OCI-LY7 (cell line): ENCODE results near the gene SEC31B. TPM values are rescaled to one million over a fixed set of nuclear protein-coding genes. Genes with fewer than 3 reads are reported as not detected.
A peak's percentile ranks its signal among the peaks of the same experiment; 100 is the strongest.

ENCODE experiments used
- BruUV-seq: library from RNA; stranded (reverse); fragments of 400-500 nt; replicated peaks from 2 replicates; lab custom pipeline; 2021; lab: Mats Ljungman, UMichigan
- CTCF ChIA-PET: fragments of 300-600 bp; sonication (Branson Sonifier 250); formaldehyde crosslinking; loops from one replicate; lab custom pipeline; 2022; ENCODE audit warnings: antibody characterized with exemption; ENCODE audit not compliant: unreplicated experiment; lab: Charles Lee
- POLR2A ChIA-PET: fragments of 300-600 bp; sonication (Branson Sonifier 250); formaldehyde crosslinking; loops from one replicate; lab custom pipeline; 2022; ENCODE audit warnings: antibody characterized with exemption; lab: Charles Lee
- DNase-seq: peaks from one replicate; pipeline ENCODE4 v3.0.0-alpha.2; 2015; ENCODE audit warnings: low spot score
- H2AFZ ChIP-seq: fragments of 200-600 bp; sonication (generic), shearing (Covaris generic); 2 replicates; pipeline ENCODE4 v1.6.1; 2014; ENCODE audit warnings: mild to moderate bottlenecking, antibody characterized with exemption, low read length, moderate library complexity
- H3K27ac ChIP-seq: fragments of 200-600 bp; sonication (generic); 2 replicates; pipeline ENCODE4 v1.5.1; 2014; ENCODE audit warnings: mixed run types, low read depth, mild to moderate bottlenecking, moderate library complexity, low read length, inconsistent platforms; ENCODE audit not compliant: poor library complexity, severe bottlenecking
- H3K36me3 ChIP-seq: fragments of 200-600 bp; sonication (generic); 2 replicates; pipeline ENCODE4 v1.6.1; 2014; ENCODE audit warnings: mild to moderate bottlenecking, antibody characterized with exemption, low read length, moderate library complexity, mixed read lengths; ENCODE audit not compliant: insufficient read depth
- H3K4me1 ChIP-seq: fragments of 200-600 bp; sonication (generic); 2 replicates; pipeline ENCODE4 v1.5.1; 2014; ENCODE audit warnings: mild to moderate bottlenecking, low read length; ENCODE audit not compliant: insufficient read depth, poor library complexity, severe bottlenecking
- H3K4me2 ChIP-seq: fragments of 200-600 bp; sonication (generic); 2 replicates; pipeline ENCODE4 v1.6.1; 2014; ENCODE audit warnings: mild to moderate bottlenecking, low read length
- H3K4me3 ChIP-seq: fragments of 200-600 bp; sonication (generic); 2 replicates; pipeline ENCODE4 v1.5.1; 2014; ENCODE audit warnings: mild to moderate bottlenecking, low read depth, low read length; ENCODE audit not compliant: poor library complexity, severe bottlenecking
- H3K79me2 ChIP-seq: fragments of 200-600 bp; sonication (generic); 2 replicates; pipeline ENCODE4 v1.6.1; 2016; ENCODE audit warnings: low read depth, mild to moderate bottlenecking, low read length, moderate library complexity, mixed read lengths; ENCODE audit not compliant: insufficient read depth
- H3K9me2 ChIP-seq: fragments of 200-600 bp; sonication (generic); 2 replicates; pipeline ENCODE4 v1.6.1; 2016; ENCODE audit warnings: mild to moderate bottlenecking, low read length, mixed read lengths; ENCODE audit not compliant: insufficient read depth
- H3K9me3 ChIP-seq: fragments of 200-600 bp; sonication (generic); 2 replicates; pipeline ENCODE4 v1.6.1; 2014; ENCODE audit warnings: mild to moderate bottlenecking, mixed run types, low read length, mixed read lengths
- H4K20me1 ChIP-seq: fragments of 200-600 bp; sonication (generic); 2 replicates; pipeline ENCODE4 v1.6.1; 2014; ENCODE audit warnings: mild to moderate bottlenecking, antibody characterized with exemption, low read length, moderate library complexity, mixed read lengths; ENCODE audit not compliant: insufficient read depth
- CTCF ChIP-seq: fragments of 200-600 bp; sonication (generic); conservative IDR thresholded peaks from 2 replicates; pipeline ENCODE4 v1.5.1; 2014; ENCODE audit warnings: mild to moderate bottlenecking, antibody characterized with exemption, low read length, moderate library complexity, mixed read lengths
- EZH2phosphoT487 ChIP-seq: fragments of 200-600 bp; sonication (generic); IDR thresholded peaks from 2 replicates; pipeline ENCODE4 v1.6.1; 2018; ENCODE audit warnings: low read depth, borderline replicate concordance, mild to moderate bottlenecking, mixed run types, antibody characterized with exemption, low read length, moderate library complexity, mixed read lengths
- intact Hi-C: fragments of 100-400 bp; cut with micrococcal nuclease; formaldehyde crosslinking; loops from one replicate; pipeline ENCODE4 v1.10.0; 2022; ENCODE audit not compliant: unreplicated experiment
- total RNA-seq, 2 experiments: library from RNA; depleted of rRNA in 1 of 2; stranded (reverse); fragments of >200 nt in 1 of 2; shearing (Covaris generic) in 1 of 2; gene quantifications; 2 replicates each; pipeline ENCODE4 v1.2.3, GENCODE V29; 2014 to 2022

Gene SEC31B
- total RNA-seq, 2 experiments from 2014 or later: 12.5 to 26.0 TPM

GRCh38 chr10:100482181-100482833 is 37.4 kb downstream of the SEC31B start:
- DNase-seq: peak; percentile 48
- no TSS peak for BruUV-seq
- Histone ChIP-seq H3K9me2 (no peaks in the 10 kb centered on the region), H3K79me2 (no peaks in the 10 kb centered on the region), H4K20me1 (no peaks in the 10 kb centered on the region), H3K4me3 (peak overlapping the region; percentile 59), H3K4me1 (peaks cover 13% of the 10 kb centered on the region), H3K4me2 (peak overlapping the region; percentile 82), H2AFZ (peak overlapping the region; percentile 63; the same call in 1 of the 2 replicates), H3K27ac (no peak overlapping the region), H3K9me3 (no peaks in the 10 kb centered on the region), H3K36me3 (no peaks in the 10 kb centered on the region)
- intact Hi-C loops: no loop called here
- ChIA-PET POLR2A (interaction anchor here (0.6 to 1.8 kb wide), 2 partner anchors 12 to 394 kb away, joined by 3 to 4 read pairs; no protein-coding TSS in a partner anchor), CTCF (no interaction called here)
- TF ChIP-seq EZH2phosphoT487 (no peak), CTCF (peak; percentile 88)

GRCh38 chr10:100481462-100482081 is 38.1 kb downstream of the SEC31B start:
- ChIA-PET POLR2A (interaction anchor here (1.8 kb wide), 1 partner anchor 13 kb away, joined by 4 read pairs; no protein-coding TSS in a partner anchor), CTCF (no interaction called here)
- Histone ChIP-seq H3K79me2 (no peaks in the 10 kb centered on the region), H4K20me1 (no peaks in the 10 kb centered on the region), H3K36me3 (no peaks in the 10 kb centered on the region), H2AFZ (peak overlapping the region; percentile 63; the same call in 1 of the 2 replicates), H3K27ac (no peak overlapping the region), H3K4me1 (peaks cover 13% of the 10 kb centered on the region), H3K9me2 (no peaks in the 10 kb centered on the region), H3K4me3 (peak overlapping the region; percentile 59), H3K4me2 (peak overlapping the region; percentile 82), H3K9me3 (no peaks in the 10 kb centered on the region)
- peak; percentile 83 for DNase-seq
- intact Hi-C loops: no loop called here
- BruUV-seq: no TSS peak
- no peak for TF ChIP-seq CTCF
- TF ChIP-seq EZH2phosphoT487: no peak
